DND-41 (cell line): Measurements from ENCODE around the gene CSNK1G2.

Experiments used
- ATAC-seq: fragments of 200-7000 bp; cut with Tn5 transposase; 3 replicates; pipeline ENCODE4 v1.9.1; 2021; ENCODE audit warnings: low read depth; ENCODE audit not compliant: insufficient read depth
- DNase-seq: peaks from one replicate; pipeline ENCODE4 v3.0.0-alpha.2; 2020
- H2AFZ ChIP-seq: 2 replicates; pipeline ENCODE4 v1.6.0; 2012; ENCODE audit warnings: low read depth, low read length
- H3K27ac ChIP-seq: 2 replicates; pipeline ENCODE4 v1.5.1; 2012; ENCODE audit warnings: low read length, inconsistent platforms
- H3K27me3 ChIP-seq: fragments of 200-600 bp; sonication (generic); 2 replicates; pipeline ENCODE4 v1.6.0; 2012; ENCODE audit warnings: low read length, mild to moderate bottlenecking, inconsistent platforms; ENCODE audit not compliant: insufficient read depth, poor library complexity
- H3K36me3 ChIP-seq: 2 replicates; pipeline ENCODE4 v1.5.1; 2012; ENCODE audit warnings: low read length, inconsistent platforms; ENCODE audit not compliant: insufficient read depth
- H3K4me1 ChIP-seq: 2 replicates; pipeline ENCODE4 v1.5.1; 2012; ENCODE audit warnings: mild to moderate bottlenecking, low read length; ENCODE audit not compliant: insufficient read depth
- H3K4me2 ChIP-seq: 2 replicates; pipeline ENCODE4 v1.6.0; 2012; ENCODE audit warnings: mild to moderate bottlenecking, moderate library complexity, low read length, inconsistent platforms; ENCODE audit not compliant: insufficient read depth
- H3K4me3 ChIP-seq, 2 experiments: fragments of 200-600 bp in 1 of 2; shearing (Covaris generic) in 1 of 2; 2 replicates each; pipeline ENCODE4 v1.5.1; 2012 to 2016; ENCODE audit warnings: inconsistent platforms in 2 of 2, low read length in 2 of 2, mild to moderate bottlenecking in 2 of 2, low read depth in 1 of 2, moderate library complexity in 1 of 2
- H3K79me2 ChIP-seq: 2 replicates; pipeline ENCODE4 v1.6.0; 2012; ENCODE audit warnings: low read length, inconsistent platforms; ENCODE audit not compliant: insufficient read depth
- H3K9ac ChIP-seq: 2 replicates; pipeline ENCODE4 v1.6.0; 2012; ENCODE audit warnings: low read depth, mild to moderate bottlenecking, inconsistent platforms, low read length, moderate library complexity
- H3K9me3 ChIP-seq: 2 replicates; pipeline ENCODE4 v1.5.1; 2012; ENCODE audit warnings: low read length, moderate library complexity, mild to moderate bottlenecking, inconsistent platforms; ENCODE audit not compliant: insufficient read depth, severe bottlenecking
- H4K20me1 ChIP-seq: 2 replicates; pipeline ENCODE4 v1.6.0; 2012; ENCODE audit warnings: low read length; ENCODE audit not compliant: insufficient read depth
- CTCF ChIP-seq: IDR thresholded peaks from 2 replicates; pipeline ENCODE4 v1.5.1; 2012; ENCODE audit warnings: borderline replicate concordance, low read length, moderate library complexity, mild to moderate bottlenecking; ENCODE audit not compliant: poor library complexity, severe bottlenecking; ENCODE audit errors: extremely low read depth
- EZH2 ChIP-seq: IDR thresholded peaks from 3 replicates; pipeline ENCODE4 v1.6.1; 2012; ENCODE audit warnings: borderline replicate concordance, low read depth, mild to moderate bottlenecking, moderate library complexity, low read length, inconsistent platforms; ENCODE audit not compliant: severe bottlenecking

CSNK1G2 gene

GRCh38 chr19:1938071-1938470 is 2.9 kb upstream of the CSNK1G2 start:
- H3K36me3 ChIP-seq: no peaks in the 10 kb centered on the region
- DNase-seq (no peak), ATAC-seq (no peak)
- H3K27me3 ChIP-seq: no peaks in the 10 kb centered on the region
- peaks cover 22% of the 10 kb centered on the region for H3K4me1 ChIP-seq
- TF ChIP-seq EZH2 (no peak), CTCF (no peak)
- no peaks in the 10 kb centered on the region for H3K9me3 ChIP-seq
- no peak overlapping the region for H3K4me3 ChIP-seq
- no peak overlapping the region for H3K4me2 ChIP-seq
- H2AFZ ChIP-seq: no peak overlapping the region
- no peak overlapping the region for H3K9ac ChIP-seq
- H4K20me1 ChIP-seq: peaks cover 15% of the 10 kb centered on the region
- H3K79me2 ChIP-seq: peaks cover 23% of the 10 kb centered on the region
- H3K27ac ChIP-seq: no peak overlapping the region

DNA sequence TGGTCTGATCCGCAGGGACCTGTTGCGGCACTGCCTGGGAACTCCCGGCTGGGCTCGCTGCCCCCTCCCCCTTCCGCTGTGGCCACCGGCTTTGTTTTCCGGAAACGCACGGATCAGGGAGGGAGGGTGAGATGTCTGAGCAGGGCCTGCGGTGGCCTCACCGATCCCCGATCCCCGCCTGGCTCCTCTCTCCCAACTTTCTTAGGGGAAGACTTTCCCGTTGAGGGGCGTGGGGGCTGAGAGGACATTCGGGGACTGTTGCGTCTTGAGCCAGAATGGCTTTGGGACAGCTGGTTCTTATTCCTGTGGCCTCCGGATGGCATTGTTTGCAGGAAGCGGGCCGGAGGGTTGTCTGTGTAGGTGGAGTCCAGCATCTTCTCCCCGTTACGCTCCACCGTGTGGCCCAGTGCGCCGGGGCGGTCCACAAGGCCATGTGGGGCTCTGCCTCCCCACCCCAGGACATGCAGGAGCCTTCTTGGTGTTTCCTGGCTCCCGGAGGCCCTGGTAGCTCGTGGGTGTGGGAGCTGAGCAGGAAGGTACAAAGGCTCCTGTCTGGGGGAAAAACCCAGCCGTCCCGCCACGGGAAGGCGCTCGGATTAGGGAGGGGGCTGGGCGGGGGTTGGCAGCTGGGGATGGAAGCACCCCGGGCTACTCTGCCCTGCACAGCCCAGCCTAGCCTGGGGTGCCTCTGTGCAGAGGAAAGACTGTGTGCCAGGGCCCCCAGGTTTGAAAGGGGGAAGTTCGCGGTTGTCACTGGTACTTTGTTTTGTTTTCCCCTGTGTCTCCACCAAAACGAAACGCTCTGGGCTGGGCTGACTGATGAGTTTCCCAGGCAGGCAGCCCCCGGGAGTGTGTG is 1.3 kb downstream of the CSNK1G2 start:
- peak overlapping the region; percentile 94 for H3K4me2 ChIP-seq
- H4K20me1 ChIP-seq: peaks cover 51% of the 10 kb centered on the region
- peak; percentile 88 for DNase-seq
- no peaks in the 10 kb centered on the region for H3K9me3 ChIP-seq
- peak overlapping the region; percentile 90 for H3K27ac ChIP-seq
- peak overlapping the region; percentile 73 for H3K9ac ChIP-seq
- peaks cover 63% of the 10 kb centered on the region for H3K79me2 ChIP-seq
- H3K4me1 ChIP-seq: peaks cover 37% of the 10 kb centered on the region
- H3K27me3 ChIP-seq: no peaks in the 10 kb centered on the region
- H2AFZ ChIP-seq: 0 out of 2 replicates have a peak overlapping the region, but pooled peaks have one; percentile 50
- ATAC-seq: peak; percentile 73
- peaks cover 13% of the 10 kb centered on the region for H3K36me3 ChIP-seq
- peak overlapping the region; percentile 77 to 95 for H3K4me3 ChIP-seq
- TF ChIP-seq CTCF (peak; percentile 9), EZH2 (no peak)

DNA sequence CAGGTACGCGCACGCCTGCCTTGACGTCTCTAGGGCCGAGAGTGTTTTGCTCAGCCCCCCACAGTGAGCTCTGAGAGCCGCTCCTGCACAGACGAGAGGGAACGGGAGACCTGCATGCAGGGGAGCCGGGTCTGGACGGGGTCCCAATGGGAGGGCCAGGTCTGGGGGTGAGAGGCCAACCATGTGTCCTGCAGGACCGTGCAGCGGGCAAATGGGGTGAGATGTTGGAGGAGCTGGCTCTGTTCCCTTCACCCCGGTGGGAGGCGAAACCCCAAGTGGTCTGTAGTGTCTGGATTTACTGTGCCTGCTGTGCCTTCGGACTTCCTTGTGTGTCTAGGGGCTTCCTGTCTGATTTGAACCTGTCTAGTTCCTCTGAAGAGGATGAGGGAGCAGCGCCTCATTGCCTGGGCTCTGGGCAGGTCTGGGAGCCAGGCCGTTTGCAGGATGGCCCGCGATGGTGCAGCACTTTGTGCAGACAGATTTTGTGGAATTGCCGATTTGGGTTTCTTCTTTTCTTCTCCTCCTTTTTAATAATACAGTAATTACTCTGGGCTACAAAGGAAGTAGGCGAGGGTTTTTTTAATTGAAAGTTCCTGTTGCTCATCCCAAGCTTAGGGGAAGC is 2.1 kb downstream of the CSNK1G2 start:
- Histone ChIP-seq H4K20me1 (peaks cover 58% of the 10 kb centered on the region), H3K27ac (peak overlapping the region; percentile 90), H3K9ac (peak overlapping the region; percentile 73), H3K9me3 (no peaks in the 10 kb centered on the region), H3K27me3 (no peaks in the 10 kb centered on the region), H3K4me2 (peak overlapping the region; percentile 94), H2AFZ (no peak overlapping the region), H3K4me3 (peak overlapping the region; percentile 77 to 95; a peak in 3 of 4 replicates), H3K79me2 (peaks cover 71% of the 10 kb centered on the region), H3K36me3 (peaks cover 16% of the 10 kb centered on the region), H3K4me1 (peaks cover 37% of the 10 kb centered on the region)
- ATAC-seq: no peak
- DNase-seq: no peak
- TF ChIP-seq CTCF (no peak), EZH2 (no peak)
